GM12878 (cell line): ENCODE results near the gene CFAP300.

Experiments
- EZH2 ChIP-seq: IDR thresholded peaks from 2 replicates; pipeline ENCODE4 v1.6.1; 2012; ENCODE audit warnings: low read depth, mild to moderate bottlenecking, control low read depth, inconsistent platforms, low read length, borderline replicate concordance; ENCODE audit not compliant: control insufficient read depth
- HDGF ChIP-seq: fragments of 450-650 bp; IDR thresholded peaks from 2 replicates; pipeline ENCODE4 v1.6.1; 2016; ENCODE audit warnings: antibody characterized with exemption
- MYB ChIP-seq: fragments of 150-350 bp; IDR thresholded peaks from 2 replicates; pipeline ENCODE4 v1.6.1; 2014; ENCODE audit warnings: mild to moderate bottlenecking, low read depth, low read length, borderline replicate concordance
- SREBF1 ChIP-seq: IDR thresholded peaks from 2 replicates; pipeline ENCODE4 v1.6.1; 2012; ENCODE audit warnings: mild to moderate bottlenecking, low read length
- STAT1 ChIP-seq: fragments of 450-650 bp; conservative IDR thresholded peaks from 2 replicates; pipeline ENCODE4 v1.6.1; 2014; ENCODE audit warnings: antibody characterized with exemption, mild to moderate bottlenecking
- ZNF274 ChIP-seq: IDR thresholded peaks from one replicate; pipeline ENCODE4 v1.8.0; 2011; ENCODE audit not compliant: insufficient read length, insufficient read depth

GRCh38 chr11:102116453-102117205 lies 69.4 kb downstream of the CFAP300 start:
- TF ChIP-seq SREBF1 (no peak), HDGF (no peak), EZH2 (no peak), MYB (no peak), ZNF274 (no peak), STAT1 (no peak)
